D721Med (cell line): ENCODE data around the gene SESN3.

ENCODE experiments used
- DNase-seq: peaks from one replicate; pipeline ENCODE4 v3.0.0; 2011; ENCODE audit warnings: low spot score; ENCODE audit not compliant: insufficient read length
- FAIRE-seq: peaks from 2 replicates; lab custom pipeline; 2011; peaks lifted over from hg19 to GRCh38; lab: Jason Lieb, UNC
- CTCF ChIP-seq: IDR thresholded peaks from 2 replicates; pipeline ENCODE4 v1.5.1; 2012; ENCODE audit warnings: mild to moderate bottlenecking, control low read depth; ENCODE audit not compliant: insufficient read depth; ENCODE audit errors: missing control alignments

Gene SESN3

GRCh38 chr11:95145430-95146060, 85.5 kb downstream of the SESN3 start:
- FAIRE-seq (no peak), DNase-seq (no peak)
- no peak for TF ChIP-seq CTCF

- FAIRE-seq (no peak), DNase-seq (no peak)
- TF ChIP-seq CTCF = no peak
Observed at GRCh38 chr11:95144313-95145235, 86.4 kb downstream of the SESN3 start.

- no peak for FAIRE-seq
Observed at GRCh38 chr11:95143106-95143681, 87.8 kb downstream of the SESN3 start.

GRCh38 chr11:95142431-95142830, 88.6 kb downstream of the SESN3 start:
- FAIRE-seq (no peak), DNase-seq (no peak)
- TF ChIP-seq CTCF = no peak

More at GRCh38 chr11:95143106-95143681, 87.8 kb downstream of the SESN3 start:
- DNase-seq = no peak
- no peak for TF ChIP-seq CTCF

GRCh38 chr11:95140397-95141033, 90.5 kb downstream of the SESN3 start:
- no peak for FAIRE-seq
- no peak for DNase-seq

GRCh38 chr11:95138448-95138847, 92.6 kb downstream of the SESN3 start:
- no peak for DNase-seq
- TF ChIP-seq CTCF = peak; percentile 25
- FAIRE-seq = no peak

More at GRCh38 chr11:95140397-95141033, 90.5 kb downstream of the SESN3 start:
- TF ChIP-seq CTCF = no peak
